NCI-H226 (cell line): ENCODE results near the gene LHFPL3.

Experiments used
- DNase-seq: peaks from one replicate; pipeline ENCODE4 v3.0.0-alpha.2; 2015

The LHFPL3 gene

GRCh38 chr7:104761892-104762291 is 433.5 kb downstream of the LHFPL3 start:
- no peak for DNase-seq

GRCh38 chr7:104767113-104767512 is 438.7 kb downstream of the LHFPL3 start:
- no peak for DNase-seq

GRCh38 chr7:104767826-104768536 is 439.6 kb downstream of the LHFPL3 start:
- DNase-seq: no peak

DNA sequence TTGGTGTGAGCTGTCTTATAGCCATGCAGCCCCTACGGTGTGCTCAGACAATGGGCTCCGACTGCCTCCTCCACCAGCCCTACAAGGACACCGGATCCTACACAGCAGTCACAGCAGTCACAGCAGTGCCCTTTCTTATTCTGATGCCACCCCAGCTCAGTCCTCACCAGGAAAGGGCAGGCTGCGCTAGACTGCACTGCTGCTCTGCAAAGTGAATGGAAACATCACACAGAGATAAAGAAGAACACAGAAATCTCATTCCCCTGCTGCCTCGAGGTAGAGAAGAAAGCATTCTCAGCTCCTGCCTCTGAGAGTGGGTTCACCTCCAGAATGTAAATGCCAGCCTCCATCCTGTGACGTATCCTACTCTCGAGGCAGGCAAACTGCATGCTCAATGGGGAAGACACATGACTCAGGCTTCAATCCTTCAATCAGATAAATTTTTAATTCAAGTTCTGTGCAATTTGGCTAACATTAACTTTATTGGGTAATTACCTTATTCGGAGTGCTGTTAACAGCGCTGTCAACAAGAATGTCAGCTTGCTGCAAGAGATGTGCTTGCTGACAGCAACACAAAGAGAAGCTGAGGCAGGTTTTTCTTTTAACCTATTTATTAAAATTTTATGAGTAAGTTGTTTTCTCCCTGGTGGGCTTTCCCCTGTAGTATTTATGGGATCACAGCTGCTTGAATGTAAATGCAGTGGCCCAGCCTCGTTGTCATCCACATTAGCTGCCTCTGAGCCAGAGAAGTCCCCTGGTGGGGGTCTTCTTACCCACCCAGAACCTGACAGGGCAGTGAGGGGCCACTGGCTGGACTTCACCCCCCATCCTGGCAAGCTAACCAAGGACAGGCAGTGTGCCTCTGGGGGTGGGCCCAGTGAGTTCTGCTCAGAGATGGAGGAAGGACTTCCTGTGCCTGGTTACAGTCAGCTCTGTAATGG is 444.3 kb downstream of the LHFPL3 start:
- DNase-seq: no peak

DNA sequence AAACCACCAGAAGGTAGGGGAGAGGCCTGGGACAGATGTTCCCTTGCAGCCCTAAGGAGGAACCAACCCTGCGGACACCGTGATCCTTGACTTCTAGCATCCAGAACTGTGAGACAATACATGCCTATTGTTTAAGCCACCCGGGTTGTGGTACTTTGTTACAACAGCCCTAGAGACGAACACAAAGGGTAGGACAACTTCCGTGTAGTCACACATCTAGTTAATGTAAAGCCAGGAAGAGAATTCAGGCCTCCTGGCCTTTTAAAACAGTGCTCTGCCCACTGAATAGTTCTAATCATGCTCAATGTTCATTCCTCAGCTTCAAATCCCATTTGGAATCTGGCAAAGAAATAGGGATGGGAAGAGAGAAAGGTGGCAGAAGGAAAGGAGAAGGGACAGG is 445.4 kb downstream of the LHFPL3 start:
- DNase-seq: no peak

DNA sequence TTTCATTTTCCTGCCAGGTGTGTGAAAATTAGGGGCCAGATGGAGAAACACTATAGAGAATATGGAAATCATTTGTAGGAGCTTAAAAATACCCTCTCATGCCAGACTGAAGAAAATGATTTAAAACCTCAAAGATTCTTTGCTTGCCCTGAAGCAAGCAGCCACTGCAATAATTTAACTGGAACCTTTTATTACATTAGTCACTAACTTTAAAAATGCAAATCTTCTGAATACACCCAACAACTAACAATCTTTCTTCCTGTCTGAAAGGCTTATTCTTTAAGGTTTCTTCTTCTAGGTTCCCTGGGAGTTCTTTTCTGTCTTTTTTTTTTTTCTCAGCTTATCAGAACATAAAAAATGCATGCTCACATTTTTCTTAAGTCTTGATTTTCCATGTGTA is 447.1 kb downstream of the LHFPL3 start:
- no peak for DNase-seq

GRCh38 chr7:104777301-104777800 is 448.9 kb downstream of the LHFPL3 start:
- no peak for DNase-seq

GRCh38 chr7:104779888-104780287 is 451.5 kb downstream of the LHFPL3 start:
- DNase-seq: no peak

DNA sequence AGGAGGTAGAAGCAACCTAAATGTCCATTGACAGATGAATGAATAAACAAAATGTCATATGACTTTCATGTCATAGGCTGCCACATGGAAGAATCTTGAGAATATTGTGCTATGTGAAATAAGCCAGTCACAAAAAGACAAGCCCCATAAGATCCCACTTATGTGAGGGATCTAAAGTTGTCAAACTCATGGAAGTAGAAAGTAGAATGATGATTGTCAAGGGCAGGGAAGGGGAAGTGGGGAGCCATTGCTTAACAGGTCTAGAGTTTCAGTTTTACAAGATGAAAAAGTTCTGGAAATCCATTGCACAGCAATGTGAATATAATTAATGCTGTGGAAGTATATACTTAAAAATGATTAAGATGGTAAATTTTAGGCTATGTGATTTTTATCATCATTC is 456.3 kb downstream of the LHFPL3 start:
- no peak for DNase-seq

DNA sequence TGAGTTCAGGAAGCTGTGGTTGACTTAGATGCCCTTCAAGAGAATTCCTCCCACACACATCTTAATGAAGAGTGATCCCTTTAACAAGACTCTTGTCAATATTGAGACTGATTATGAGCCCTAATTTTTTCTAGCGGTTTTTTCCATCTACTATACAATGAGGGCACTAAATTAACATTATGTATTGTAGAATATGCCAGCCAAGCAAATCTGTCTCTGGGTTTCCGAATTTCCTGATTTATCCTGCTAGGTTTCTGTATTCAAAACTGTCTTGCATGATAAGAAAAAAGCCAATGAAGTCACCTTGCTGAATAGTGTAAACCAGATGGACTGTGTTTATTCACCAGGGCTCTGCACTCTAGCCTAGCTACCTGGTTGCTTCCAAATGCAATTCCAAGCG is 461.4 kb downstream of the LHFPL3 start:
- no peak for DNase-seq

DNA sequence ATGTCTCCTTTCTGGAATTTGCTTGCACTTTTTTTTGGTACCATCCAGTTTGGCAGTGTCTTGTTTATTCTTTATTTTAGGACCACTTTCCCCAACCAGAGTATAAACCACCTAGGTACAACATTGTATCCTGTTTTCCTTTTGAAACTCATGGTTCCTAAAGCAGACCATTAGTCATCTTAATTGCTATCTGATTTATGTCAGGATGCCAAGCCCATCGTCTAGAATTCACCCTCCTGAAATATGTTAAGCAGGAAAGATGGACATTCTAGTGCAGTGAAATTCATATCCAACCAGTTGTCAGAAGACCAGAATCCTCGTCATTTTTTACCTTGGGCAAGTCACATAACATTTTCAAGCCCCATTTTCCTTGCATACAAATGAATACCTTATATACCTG is 462.0 kb downstream of the LHFPL3 start:
- no peak for DNase-seq

GRCh38 chr7:104791080-104791479 is 462.7 kb downstream of the LHFPL3 start:
- no peak for DNase-seq

DNA sequence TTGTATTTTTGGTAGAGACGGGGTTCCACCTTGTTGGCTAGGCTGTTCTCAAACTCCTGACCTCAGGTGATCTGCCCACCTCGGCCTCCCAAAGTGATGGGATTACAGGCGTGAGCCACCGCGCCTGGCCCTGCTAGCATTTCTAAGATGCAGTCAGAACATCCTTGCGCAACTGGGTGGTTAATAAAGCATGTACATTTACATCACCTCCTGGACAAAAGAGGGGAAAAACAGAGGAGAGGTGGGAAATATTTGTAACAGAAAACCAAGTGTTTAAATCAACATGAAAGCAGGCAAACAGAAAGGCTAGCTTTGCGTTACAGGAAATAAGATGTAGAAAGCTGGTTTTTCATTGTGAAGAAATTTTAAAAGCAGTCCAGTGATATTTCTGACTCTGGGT is 464.7 kb downstream of the LHFPL3 start:
- no peak for DNase-seq

GRCh38 chr7:104794154-104794553 is 465.8 kb downstream of the LHFPL3 start:
- no peak for DNase-seq

GRCh38 chr7:104794589-104794988 is 466.2 kb downstream of the LHFPL3 start:
- no peak for DNase-seq

GRCh38 chr7:104795086-104795485 is 466.7 kb downstream of the LHFPL3 start:
- no peak for DNase-seq

DNA sequence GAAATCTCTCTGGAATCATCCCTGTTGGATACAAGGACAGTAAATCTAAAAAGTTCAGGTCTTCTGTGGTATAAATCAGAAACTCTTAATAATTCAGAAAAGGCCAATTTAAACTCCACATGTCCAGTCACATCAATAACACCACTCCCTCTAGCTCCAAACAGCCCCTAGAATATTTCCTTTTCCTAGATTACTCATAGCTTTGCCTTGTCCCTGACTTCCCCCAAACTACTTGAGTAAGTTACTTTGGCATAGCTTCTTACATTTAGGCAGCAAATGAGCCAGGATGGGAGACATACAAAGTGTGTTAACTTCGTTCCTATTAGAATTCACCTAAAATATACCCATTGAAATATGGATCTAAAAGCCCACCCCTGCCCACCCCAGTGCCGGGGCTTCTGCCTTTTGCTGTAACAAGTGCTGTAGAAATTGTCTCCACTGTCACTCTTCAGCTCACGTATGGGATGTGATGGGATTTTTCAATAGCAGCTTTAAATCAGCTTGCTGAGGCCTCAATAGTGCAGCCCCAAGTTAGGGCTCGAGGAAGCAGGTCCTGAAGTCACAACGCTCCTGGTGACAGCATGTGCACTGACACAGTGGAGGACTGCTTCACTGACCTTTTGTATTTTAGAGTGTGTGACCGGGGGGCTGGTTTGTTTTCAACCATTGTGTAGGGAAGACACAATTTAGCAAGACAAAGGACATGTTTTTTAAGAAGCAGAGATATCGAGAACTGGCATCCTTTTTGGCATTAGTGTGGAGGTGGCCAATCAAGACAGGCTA is 467.4 kb downstream of the LHFPL3 start:
- no peak for DNase-seq

DNA sequence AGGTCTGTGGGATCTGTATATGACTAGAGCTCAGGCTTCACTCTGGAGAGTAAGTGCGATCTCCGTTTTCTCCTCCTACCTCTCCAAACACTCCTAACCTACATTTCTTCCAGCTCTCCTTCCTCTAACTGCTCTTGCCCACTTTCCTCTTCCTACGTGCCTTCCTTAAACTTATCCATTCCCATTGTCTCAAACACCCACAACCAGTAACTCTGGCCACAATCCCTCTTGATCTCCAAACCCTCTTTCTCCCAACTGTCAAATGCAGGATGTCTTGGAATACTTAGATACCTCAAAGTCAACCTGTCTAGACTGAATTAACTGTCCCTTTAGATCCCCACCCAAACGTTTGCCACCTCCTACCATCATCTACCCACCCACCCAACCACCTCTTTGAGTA is 471.9 kb downstream of the LHFPL3 start:
- DNase-seq: no peak

GRCh38 chr7:104801022-104801421 is 472.6 kb downstream of the LHFPL3 start:
- no peak for DNase-seq

DNA sequence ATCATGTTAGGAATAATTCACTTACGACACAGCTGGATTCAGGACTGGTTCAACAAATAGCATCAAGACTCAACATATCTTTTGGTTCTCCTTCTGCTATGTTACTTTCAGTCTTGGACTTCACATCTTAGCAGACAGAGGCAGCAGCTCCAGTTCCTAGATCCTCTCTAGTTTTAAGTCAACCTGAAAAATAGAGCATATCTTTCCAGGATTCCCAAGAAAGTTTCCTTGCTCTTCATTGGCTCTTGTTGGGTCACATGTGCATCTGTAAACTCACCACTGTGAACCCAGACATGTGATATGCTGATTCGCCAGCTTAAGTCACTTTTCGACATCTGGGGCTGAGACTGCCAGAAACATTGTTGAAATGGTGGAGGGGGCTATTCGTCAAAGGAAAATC is 475.5 kb downstream of the LHFPL3 start:
- DNase-seq: no peak

DNA sequence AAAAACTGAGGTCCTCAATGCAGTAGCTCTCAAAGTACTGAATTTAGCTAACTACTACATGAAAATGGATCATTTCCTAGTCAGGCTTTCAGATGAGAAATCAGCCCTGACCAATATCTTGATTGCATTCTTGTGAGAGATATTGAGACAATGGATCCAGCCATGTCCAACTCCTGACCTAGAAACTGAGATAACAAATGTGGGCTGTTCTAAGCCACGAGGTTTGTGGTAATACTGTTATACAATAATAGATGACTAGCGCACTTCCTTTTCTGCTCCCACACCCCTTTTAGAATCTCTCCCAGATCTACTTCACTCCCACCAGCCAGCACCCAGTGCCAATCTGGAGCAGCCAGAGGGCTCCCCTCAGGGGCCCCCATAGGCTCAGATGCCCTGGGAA is 476.3 kb downstream of the LHFPL3 start:
- no peak for DNase-seq

DNA sequence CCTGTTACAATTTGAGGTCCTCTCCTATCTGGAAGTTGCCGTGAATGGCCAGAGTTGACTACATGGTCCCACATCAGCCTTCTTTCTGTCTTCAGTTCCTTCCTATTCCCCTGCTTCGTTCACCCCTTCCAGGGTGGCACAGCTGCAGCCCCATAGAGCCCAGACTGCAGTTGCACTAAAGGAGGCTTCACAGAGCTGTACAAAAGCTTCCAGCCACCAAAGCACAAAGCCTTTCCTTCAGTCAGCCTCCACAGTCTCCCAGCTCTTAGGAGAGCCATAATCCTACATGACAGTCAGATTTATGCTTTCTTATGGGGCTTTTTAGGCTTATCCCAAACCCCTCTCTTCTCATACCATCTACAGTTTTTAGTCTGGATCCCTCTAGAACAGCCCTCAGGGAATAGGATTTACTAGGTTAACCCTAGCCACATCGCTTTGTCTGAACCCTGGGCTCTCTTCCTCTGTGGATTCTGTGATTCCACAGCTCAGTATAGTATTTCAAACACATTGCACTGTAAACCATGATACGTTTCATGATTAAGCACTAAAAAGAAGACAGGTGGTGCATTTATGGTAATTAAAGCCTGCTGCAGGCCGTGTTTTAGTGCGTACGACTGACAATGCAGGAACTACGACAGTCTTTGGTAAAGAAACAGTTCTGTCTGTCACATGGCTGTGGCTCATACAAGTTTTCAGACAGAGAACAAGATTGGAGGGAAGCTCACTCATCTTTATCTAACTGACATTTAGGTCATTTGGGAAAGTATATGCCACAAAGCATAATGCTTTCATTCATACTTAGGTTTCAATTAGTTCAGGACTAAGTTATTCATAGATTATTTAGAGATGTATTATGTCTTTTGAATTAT is 477.3 kb downstream of the LHFPL3 start:
- DNase-seq: no peak
